Panc1 (cell line): ENCODE measurements around the gene MTA1. TPM values are rescaled to one million over a fixed set of nuclear protein-coding genes. Genes with fewer than 3 reads are reported as not detected.

Experiments used
- ATAC-seq: fragments of 200-7000 bp; cut with Tn5 transposase; 2 replicates; pipeline ENCODE4 v1.9.1; 2020; ENCODE audit warnings: mild to moderate bottlenecking, moderate library complexity
- BruUV-seq: library from RNA; stranded (reverse); fragments of 400-500 nt; replicated peaks from 2 replicates; lab custom pipeline; 2021; lab: Mats Ljungman, UMichigan
- CTCF ChIA-PET: fragments of 300-600 bp; sonication (Branson Sonifier 250); formaldehyde crosslinking; loops from one replicate; lab custom pipeline; 2022; ENCODE audit warnings: antibody characterized with exemption; lab: Charles Lee
- POLR2A ChIA-PET: fragments of 300-600 bp; sonication (Branson Sonifier 250); formaldehyde crosslinking; loops from one replicate; lab custom pipeline; 2022; ENCODE audit warnings: antibody characterized with exemption; lab: Charles Lee
- DNase-seq: peaks from one replicate; pipeline ENCODE4 v3.0.0-alpha.2; 2010; ENCODE audit warnings: low read depth, low spot score
- H3K27ac ChIP-seq: 2 replicates; pipeline ENCODE4 v1.5.1; 2011; ENCODE audit warnings: mild to moderate bottlenecking, low read length, inconsistent platforms
- H3K27me3 ChIP-seq: fragments of 200-500 bp; sonication (Bioruptor generic); 2 replicates; pipeline ENCODE4 v1.6.0; 2014; ENCODE audit warnings: low read length, inconsistent platforms; ENCODE audit not compliant: control insufficient read depth, insufficient read depth
- H3K36me3 ChIP-seq: fragments of 200-500 bp; sonication (Bioruptor generic); 2 replicates; pipeline ENCODE4 v1.5.1; 2014; ENCODE audit warnings: inconsistent platforms, mild to moderate bottlenecking, low read length, moderate library complexity; ENCODE audit not compliant: control insufficient read depth, insufficient read depth
- H3K4me1 ChIP-seq: 2 replicates; pipeline ENCODE4 v1.5.1; 2011; ENCODE audit warnings: inconsistent platforms, mild to moderate bottlenecking, low read length, moderate library complexity; ENCODE audit not compliant: control insufficient read depth, insufficient read depth
- H3K4me3 ChIP-seq, 2 experiments: 2 replicates each; pipeline ENCODE4 v1.5.1; 2011 to 2012; ENCODE audit warnings: low read depth in 2 of 2, low read length in 2 of 2, mild to moderate bottlenecking in 2 of 2, inconsistent platforms in 1 of 2, moderate library complexity in 1 of 2
- H3K9me3 ChIP-seq: fragments of 200-500 bp; sonication (Bioruptor generic); 2 replicates; pipeline ENCODE4 v1.5.1; 2014; ENCODE audit warnings: low read depth, mild to moderate bottlenecking, inconsistent platforms, low read length, moderate library complexity; ENCODE audit not compliant: control insufficient read depth, insufficient read depth
- POLR2AphosphoS5 ChIP-seq: IDR thresholded peaks from 2 replicates; pipeline ENCODE4 v1.6.1; 2012; ENCODE audit warnings: mild to moderate bottlenecking, low read depth, low read length, moderate library complexity
- REST ChIP-seq, 2 experiments: IDR thresholded peaks; 2 replicates each; pipeline ENCODE4 v1.6.1; 2011 to 2012; ENCODE audit warnings: low read depth in 2 of 2, control low read depth in 1 of 2, low read length in 1 of 2, mild to moderate bottlenecking in 1 of 2, moderate library complexity in 1 of 2; ENCODE audit not compliant: insufficient read depth in 1 of 2
- SIN3A ChIP-seq: IDR thresholded peaks from 2 replicates; pipeline ENCODE4 v1.6.1; 2012; ENCODE audit warnings: low read depth, mild to moderate bottlenecking, low read length, moderate library complexity, borderline replicate concordance; ENCODE audit not compliant: insufficient read depth
- TCF7L2 ChIP-seq: IDR thresholded peaks from 2 replicates; pipeline ENCODE4 v1.6.1; 2011; ENCODE audit warnings: mild to moderate bottlenecking, low read depth, low read length, inconsistent platforms
- in situ Hi-C: cut with HindIII; loops from 2 replicates; pipeline ENCODE4 v1.10.0; 2016; ENCODE audit warnings: low sequenced_read_pairs, low pct_unique_long_range_greater_than_20kb
- intact Hi-C: fragments of 100-400 bp; cut with micrococcal nuclease; formaldehyde crosslinking; loops from one replicate; pipeline ENCODE4 v1.10.0; 2022; ENCODE audit not compliant: unreplicated experiment
- total RNA-seq: library from RNA; stranded (reverse); gene quantifications from one replicate; pipeline ENCODE4 v1.2.1, GENCODE V29; 2021; ENCODE audit not compliant: unreplicated experiment
- TF ChIP-seq, protein P1 (sequence below): fragments of 450-650 bp; IDR thresholded peaks from 2 replicates; pipeline ENCODE4 v1.5.1; 2017; ENCODE audit warnings: mild to moderate bottlenecking

Gene MTA1
- total RNA-seq, 1 experiment from 2014 or later: 105 TPM

GRCh38 chr14:105473033-105473676 is 53.5 kb downstream of the MTA1 start:
- no TSS peak for BruUV-seq
- Histone ChIP-seq H3K4me3 (peak overlapping the region; percentile 49 to 65), H3K4me1 (peaks cover 45% of the 10 kb centered on the region), H3K36me3 (no peaks in the 10 kb centered on the region; the same call in 1 of the 2 replicates), H3K9me3 (no peaks in the 10 kb centered on the region), H3K27me3 (no peaks in the 10 kb centered on the region), H3K27ac (peak overlapping the region; percentile 81)
- ChIA-PET POLR2A (interaction anchor here (0.6 kb wide), 1 partner anchor 10 kb away, joined by 4 read pairs; no protein-coding TSS in a partner anchor), CTCF (interaction anchor here (0.6 to 1.3 kb wide), 2 partner anchors 17 to 74 kb away, joined by 3 to 12 read pairs; no protein-coding TSS in a partner anchor)
- DNase-seq (no peak), ATAC-seq (no peak)
- TF ChIP-seq POLR2AphosphoS5: no peak
- intact Hi-C loops: no loop called here
- in situ Hi-C loops: no loop called here

DNA sequence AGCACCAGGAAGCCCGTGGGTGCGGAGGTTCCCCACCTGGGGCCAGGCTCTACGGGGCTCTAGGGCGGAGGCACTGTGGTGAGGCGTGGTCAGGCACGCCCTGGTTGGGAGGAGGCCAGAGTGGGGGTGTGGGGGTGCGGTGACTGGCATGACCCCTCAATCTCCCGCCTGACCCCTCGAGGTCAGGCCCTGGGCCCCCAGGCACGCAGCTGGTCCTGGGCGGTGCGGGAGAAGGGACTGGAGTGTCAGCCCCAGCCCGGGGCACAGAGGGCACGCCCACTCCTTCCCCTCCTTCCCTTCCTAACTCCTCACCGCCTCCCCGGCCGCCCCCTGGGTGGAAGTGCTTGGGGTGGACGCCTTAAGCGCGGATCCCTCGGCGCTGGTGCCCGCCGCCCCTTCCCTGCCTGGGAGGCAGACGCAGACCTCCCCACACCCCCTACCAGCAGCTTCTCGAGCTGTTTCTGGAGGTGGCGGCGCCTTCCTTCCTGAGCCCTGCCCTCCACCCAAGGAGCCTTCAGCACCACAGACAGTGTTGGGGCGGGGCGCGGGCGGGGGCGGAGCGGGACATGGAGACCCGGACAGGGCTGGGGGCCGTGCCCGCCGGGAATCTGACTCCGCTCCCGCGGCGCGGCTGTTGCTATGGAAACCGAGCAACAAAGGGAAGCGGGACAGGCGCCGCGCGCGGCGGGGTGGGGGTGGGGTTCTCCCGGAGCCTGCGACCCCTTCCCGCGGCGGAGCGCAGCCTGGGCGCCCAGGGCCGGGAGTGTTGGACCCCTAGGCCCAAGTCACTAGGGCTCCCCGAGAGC is 54.3 kb downstream of the MTA1 start:
- intact Hi-C loops: no loop called here
- peak overlapping the region; percentile 49 to 65 for H3K4me3 ChIP-seq
- ATAC-seq (peak; percentile 67), DNase-seq (no peak)
- no TSS peak for BruUV-seq
- no peaks in the 10 kb centered on the region for H3K9me3 ChIP-seq
- peak overlapping the region; percentile 81 for H3K27ac ChIP-seq
- TF ChIP-seq, protein P1, sequence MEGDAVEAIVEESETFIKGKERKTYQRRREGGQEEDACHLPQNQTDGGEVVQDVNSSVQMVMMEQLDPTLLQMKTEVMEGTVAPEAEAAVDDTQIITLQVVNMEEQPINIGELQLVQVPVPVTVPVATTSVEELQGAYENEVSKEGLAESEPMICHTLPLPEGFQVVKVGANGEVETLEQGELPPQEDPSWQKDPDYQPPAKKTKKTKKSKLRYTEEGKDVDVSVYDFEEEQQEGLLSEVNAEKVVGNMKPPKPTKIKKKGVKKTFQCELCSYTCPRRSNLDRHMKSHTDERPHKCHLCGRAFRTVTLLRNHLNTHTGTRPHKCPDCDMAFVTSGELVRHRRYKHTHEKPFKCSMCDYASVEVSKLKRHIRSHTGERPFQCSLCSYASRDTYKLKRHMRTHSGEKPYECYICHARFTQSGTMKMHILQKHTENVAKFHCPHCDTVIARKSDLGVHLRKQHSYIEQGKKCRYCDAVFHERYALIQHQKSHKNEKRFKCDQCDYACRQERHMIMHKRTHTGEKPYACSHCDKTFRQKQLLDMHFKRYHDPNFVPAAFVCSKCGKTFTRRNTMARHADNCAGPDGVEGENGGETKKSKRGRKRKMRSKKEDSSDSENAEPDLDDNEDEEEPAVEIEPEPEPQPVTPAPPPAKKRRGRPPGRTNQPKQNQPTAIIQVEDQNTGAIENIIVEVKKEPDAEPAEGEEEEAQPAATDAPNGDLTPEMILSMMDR: no peak
- TF ChIP-seq REST (IDR thresholded peaks at IDR 0.05; ENCODE audit: insufficient read depth in 1 of 2, low read depth in 2 of 2, low read length in 1 of 2): peak; percentile 78 to 83
- TF ChIP-seq POLR2AphosphoS5: no peak
- peak; percentile 53; the same call in 1 of the 2 replicates for TF ChIP-seq TCF7L2
- 0 out of 2 replicates have a peak, but pooled peaks have one; percentile 7 for TF ChIP-seq SIN3A
- H3K4me1 ChIP-seq: peaks cover 37% of the 10 kb centered on the region
- POLR2A ChIA-PET: interaction anchor here (0.7 kb wide), 1 partner anchor 11 kb away, joined by 7 read pairs; no protein-coding TSS in a partner anchor
- H3K36me3 ChIP-seq: no peaks in the 10 kb centered on the region; the same call in 1 of the 2 replicates
- H3K27me3 ChIP-seq: no peaks in the 10 kb centered on the region
- in situ Hi-C loops: no loop called here
- CTCF ChIA-PET: interaction anchor here (0.6 kb wide), 1 partner anchor 75 kb away, joined by 12 read pairs; no protein-coding TSS in a partner anchor
